ENCODE data around the gene VEPH1.

The VEPH1 gene

DNA sequence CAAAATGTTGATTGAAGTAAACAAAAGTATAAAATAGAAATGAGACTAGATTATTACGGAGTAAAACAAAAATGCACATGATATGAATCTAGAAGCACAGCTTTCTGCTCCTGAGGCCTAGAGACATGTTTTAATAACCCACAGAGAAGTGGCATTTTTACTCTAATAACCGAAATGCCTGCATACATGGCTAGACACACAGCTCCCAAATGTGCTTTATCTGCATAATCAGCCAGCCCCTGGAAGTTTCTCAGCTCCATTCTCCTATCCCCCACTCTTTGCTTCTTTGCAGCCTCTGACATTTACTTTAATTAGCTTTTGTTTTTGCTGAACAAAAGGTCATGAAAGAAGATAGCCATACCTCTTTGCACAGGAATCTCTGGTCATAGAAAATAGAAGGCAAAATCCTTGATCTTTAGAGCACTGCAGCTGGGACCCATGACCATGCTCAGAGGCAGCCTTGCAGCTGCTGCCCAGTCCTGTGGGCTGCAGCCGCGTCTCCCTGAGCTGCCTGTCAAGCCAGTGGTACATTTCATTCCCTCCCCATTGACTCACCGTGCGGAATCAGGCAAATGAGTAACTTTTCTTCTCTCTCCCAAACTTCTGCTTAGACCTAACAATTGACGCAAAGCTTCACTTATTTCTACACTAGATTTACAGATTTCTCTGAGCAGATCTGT lies at the start of gene VEPH1:
TSS of gene VEPH1 (minus strand) at position 501 of the 680 bp plus-strand sequence. CDS start 8,067 bp downstream, outside the sequence.
- DNase-seq, result no peak

GRCh38 chr3:157551961-157552360 lies 48.7 kb upstream of the VEPH1 start:
- no peak for DNase-seq

GRCh38 chr3:157549498-157549897 lies 46.3 kb upstream of the VEPH1 start:
- DNase-seq, result no peak

- DNase-seq, result no peak
Measured at GRCh38 chr3:157544501-157545130, 41.4 kb upstream of the VEPH1 start.

- no peak for DNase-seq
Measured at GRCh38 chr3:157543501-157544035, 40.4 kb upstream of the VEPH1 start.

DNA sequence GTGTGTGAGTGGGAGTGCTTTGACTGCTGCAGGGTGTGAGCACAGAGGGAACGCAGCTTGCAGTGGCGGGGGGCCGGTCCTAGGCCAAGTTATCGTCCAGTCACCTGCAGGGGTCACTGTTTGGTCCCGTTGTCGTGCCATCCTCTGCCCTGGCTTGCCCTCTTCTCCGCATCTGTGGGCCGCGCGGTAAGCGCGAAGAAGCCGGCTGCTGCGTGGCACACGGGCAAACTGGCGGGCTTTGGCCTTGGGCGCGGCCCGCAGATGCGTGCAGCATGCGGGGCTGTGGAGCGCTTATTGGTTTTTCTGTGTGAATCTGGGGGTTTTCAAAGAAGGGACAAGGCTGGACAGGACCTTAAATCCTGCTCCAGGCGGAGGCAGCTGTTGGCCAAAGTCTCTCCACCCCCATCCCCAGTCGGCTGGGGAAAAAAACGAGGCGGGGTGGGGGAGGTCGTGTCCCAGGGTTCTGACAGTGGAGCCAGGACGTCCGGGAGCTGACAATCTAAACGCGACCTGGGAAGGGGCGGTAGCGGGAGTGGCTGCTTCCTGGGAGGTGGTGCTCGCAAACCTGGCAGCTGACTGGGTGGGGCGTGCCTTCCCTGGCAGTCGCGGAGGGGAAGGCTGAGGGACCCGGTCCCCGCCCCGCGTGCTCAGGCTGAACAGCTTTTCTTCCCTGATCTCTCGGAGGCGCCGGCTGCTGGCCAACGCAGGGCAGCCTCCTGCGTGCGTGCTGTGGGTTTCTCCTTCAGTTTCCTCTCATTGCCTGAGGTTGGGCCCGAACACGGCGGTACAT lies 39.7 kb upstream of the VEPH1 start:
- DNase-seq, result no peak

GRCh38 chr3:157541506-157542236 lies 38.5 kb upstream of the VEPH1 start:
- DNase-seq, result no peak

GRCh38 chr3:157540656-157541055 lies 37.4 kb upstream of the VEPH1 start:
- no peak for DNase-seq

DNA sequence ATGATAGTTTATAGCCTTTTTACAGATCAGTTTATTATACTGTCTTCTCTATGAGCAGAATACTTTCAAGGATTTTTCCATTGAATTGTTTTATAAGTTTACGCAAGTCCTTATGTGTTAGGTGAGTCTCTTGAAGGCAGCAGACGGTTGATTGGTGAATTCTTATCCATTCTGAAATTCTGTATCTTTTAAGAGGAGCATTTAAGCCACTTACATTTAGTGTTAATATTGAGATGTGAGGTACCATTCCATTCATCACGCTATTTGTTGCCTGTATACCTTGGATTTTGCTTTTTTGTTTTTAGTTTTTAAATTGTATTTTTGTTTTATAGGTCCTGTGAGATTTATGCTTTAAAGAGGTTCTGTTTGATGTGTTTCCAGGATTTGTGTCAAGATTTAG lies 32.5 kb upstream of the VEPH1 start:
- DNase-seq, result no peak

GRCh38 chr3:157534725-157535161 lies 31.5 kb upstream of the VEPH1 start:
- DNase-seq, result no peak

DNA sequence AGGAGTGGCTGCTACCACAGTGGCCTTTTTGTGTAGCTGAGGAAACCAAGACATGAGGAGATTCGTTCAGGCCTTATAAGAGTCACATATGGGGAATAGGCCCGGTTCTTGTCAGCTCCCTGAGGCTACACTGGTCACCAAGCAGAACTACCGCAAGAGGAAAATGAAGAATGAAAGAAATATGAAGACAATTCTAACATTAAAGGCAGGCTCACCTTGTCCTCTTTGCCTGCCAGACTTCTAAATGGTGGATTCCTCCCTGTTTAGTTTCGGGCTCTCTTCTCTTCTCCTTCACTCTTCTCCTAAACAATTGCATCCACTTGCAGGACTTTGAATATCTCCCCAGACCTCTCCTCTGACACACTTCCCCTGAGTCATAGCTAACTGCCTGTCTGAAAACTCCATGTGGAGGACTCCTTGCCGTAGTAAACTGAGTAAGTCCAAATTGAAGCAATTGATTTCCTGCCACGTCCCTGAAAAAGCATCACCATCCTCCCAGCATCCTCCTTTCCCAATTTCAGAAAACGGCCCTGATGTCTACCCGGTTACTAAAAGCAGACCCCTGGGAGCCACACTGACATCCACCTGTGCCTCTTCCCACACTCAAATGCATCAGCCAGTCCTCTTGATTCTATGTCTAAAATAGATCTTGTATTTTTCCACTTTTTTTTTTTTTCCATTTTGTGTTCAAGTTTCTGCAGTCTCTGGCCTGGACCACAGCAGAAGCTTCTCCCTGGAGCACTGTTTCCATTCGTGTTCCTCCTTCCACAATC lies 30.3 kb upstream of the VEPH1 start:
- no peak for DNase-seq

DNA sequence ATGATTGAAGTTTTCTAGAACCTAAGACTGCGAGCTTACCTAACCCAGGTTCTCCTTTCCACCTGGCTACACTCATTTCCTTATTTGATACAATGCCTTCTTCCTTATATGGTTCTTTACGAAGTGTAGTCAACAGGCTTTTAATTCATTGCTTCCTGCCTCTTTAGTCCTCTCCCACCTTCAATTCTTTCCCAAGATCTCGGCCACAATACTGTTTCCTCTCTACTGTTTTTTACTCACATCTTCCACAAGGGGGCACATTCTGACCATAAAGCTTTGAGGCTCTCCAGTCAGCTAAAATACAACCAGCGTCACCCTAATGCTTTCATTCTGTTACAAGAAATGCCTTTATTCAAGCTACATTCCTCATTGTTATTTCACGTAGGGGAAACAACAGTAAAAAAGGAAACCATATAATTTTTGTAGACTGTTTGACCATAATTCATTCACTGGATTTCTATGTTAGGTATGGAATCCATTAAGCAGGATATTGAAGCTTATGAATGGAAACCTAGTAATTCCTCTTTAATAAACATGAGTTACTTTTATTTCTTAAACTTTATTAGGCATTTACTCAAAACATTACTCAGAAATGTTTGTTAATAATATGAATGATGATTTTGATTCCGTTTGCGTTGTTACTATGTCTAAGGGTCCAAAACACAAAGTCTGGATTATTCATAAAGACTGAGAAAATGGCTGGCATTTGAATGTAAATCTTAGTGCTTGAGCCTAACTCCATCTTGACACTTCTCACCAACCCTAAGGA lies 29.5 kb upstream of the VEPH1 start:
- no peak for DNase-seq

DNA sequence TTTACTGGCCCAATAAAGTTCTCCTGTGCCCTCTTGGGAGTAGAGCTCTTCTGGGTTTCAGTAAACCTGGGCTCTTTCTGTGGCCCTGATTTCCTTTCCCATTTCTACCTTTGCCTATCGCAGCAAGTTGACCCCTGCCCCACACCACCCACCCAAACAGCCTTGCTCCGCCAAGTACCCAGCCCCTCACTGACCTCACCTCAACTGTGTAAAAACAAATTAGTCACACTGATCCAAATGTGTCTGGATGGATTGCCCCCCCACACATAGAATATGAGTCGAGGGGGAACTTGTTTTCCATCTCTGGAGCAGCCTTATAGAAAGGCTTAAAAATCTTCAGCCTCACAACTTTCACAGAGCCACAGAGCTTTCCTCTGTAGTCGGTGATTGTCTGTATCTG lies 28.6 kb upstream of the VEPH1 start:
- no peak for DNase-seq

DNA sequence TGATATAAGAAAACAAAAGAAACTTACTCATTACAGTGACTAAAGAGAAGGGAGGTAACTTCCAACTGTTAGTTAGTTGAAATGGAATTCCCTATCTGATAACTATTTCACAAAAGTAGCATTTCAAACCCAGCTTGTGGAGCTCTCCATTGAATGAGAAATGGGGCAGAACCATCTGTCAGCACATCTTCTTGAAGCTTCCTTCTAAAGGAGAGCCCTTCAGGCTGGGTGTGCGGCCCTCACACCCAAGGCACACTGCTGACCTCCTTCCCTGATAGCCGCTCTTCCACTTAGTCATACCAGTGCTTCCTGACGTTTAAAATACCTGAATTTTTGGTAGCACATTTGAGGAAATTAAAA lies 28.1 kb upstream of the VEPH1 start:
- no peak for DNase-seq

DNA sequence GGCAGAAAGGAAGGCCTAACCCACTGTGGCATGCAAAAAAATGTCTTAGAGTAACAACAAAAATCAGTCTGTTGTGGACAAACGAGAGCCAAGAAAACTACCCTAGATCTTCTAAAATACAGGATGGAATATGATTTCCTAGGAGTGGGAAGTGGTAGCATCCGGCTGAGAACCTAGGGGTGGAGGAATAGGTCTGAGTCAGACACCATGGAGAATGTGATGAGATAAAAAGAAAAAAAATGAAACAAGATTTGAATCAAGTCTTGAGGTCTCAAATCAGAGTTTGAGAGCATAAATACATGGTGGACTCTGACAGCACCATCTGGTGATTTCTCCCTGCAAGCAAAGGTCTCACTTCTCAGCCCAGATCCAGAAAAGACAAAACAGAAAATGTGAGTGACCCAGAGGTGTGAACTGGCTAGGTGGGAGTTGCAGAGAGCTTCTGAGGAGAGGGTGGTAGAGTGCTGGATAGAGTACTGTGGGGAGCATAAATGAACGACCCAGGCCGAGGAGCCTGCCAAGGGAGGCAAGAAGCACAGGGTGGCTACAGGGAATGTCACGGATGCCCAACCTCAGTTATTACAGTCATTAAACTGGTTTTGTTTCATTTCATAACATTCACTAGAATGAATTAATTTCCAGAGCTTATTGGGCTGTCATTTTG lies 27.6 kb upstream of the VEPH1 start:
- no peak for DNase-seq

GRCh38 chr3:157529751-157530150 lies 26.5 kb upstream of the VEPH1 start:
- DNase-seq, result no peak

- no peak for DNase-seq
Measured at GRCh38 chr3:157529085-157529484, 25.9 kb upstream of the VEPH1 start.

DNA sequence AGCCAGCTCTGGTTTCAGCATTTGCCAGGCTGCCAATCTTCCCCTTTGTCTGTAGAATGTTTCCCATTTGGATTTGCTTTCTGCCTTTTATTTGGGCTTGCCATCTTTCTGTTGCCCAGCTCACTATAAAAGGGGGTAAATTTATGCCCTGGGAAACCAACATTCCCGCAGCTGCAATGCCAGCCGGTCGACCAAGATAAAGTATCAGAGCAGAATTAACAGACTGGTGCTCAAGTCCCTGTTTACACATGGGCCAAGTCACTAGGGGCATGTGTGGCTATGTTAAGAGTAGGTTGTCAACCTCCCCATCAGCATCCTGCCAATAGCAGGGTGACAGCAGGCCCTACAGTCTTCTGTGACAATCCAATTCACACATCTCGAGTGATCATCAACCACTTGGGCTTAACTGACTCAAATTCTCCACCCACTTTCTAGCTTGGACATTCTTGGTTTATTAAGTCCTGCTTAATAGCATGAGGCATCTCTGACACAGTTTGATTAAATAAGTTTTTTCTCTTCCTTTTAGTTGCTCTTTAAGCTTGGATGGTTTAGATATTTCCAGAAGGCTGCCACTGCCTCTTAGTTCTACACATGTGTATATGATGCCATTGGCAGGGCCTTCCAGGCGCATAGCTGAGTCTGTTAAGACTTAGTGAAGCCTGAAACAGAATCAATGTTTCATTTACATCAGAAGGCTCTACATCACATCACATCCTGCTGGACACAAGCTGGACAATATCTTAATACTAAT lies 24.1 kb upstream of the VEPH1 start:
- DNase-seq, result no peak

- no peak for DNase-seq
Measured at GRCh38 chr3:157526036-157526435, 22.8 kb upstream of the VEPH1 start.

GRCh38 chr3:157523814-157524213 lies 20.6 kb upstream of the VEPH1 start:
- no peak for DNase-seq
